Measurements from ENCODE around the gene MRTFA. TPM values are rescaled to one million over a fixed set of nuclear protein-coding genes. Genes with fewer than 3 reads are reported as not detected.

Gene MRTFA
- total RNA-seq, 4 donors from 2014 or later, result 16.5 to 57.8 (median 48.9) TPM

- TF ChIP-seq CTCF (IDR thresholded peaks at IDR 0.05; ENCODE audit: low read depth), result no peak
Measured at GRCh38 chr22:40409613-40410113, 226.9 kb downstream of the MRTFA start.

- no peak for TF ChIP-seq CTCF (IDR thresholded peaks at IDR 0.05; ENCODE audit: low read depth)
Measured at GRCh38 chr22:40408718-40409612, 227.6 kb downstream of the MRTFA start.

DNA sequence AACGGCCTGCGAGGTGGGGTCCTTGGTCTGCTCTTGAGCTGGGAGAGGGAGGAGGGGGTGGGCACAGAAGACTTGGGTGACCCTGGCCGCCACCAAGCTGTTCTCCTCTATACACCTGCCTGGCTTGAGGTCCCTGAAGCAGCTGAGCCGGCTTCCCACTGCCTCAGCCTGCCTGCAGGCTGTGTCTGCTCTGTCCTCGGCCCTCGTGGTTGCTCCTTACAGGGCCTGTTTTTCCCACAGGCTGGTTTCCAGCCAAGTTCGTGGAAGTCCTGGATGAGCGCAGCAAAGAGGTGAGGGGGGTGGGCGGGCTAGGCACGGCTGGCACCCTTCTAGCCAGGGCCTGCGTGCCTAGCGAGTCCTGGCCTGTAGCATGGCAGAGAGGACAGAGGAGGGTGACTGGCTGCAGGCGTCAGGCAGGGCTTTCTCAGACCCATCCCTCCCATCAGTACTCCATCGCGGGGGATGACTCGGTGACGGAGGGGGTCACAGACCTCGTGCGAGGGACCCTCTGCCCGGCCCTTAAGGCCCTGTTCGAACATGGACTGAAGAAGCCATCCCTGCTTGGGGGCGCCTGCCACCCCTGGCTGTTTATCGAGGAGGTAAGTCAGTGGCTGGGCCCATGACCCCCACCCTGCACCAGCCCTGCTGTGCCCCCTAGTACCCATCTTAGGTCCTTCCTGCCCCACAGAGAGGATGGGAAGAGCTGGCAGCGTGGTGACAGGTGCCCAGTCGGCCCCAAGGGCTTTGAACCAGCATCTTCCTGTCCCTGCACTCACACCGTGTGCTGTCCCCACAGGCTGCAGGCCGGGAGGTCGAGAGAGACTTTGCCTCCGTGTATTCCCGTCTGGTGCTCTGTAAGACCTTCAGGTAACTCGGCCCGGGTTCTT is 228.4 kb downstream of the MRTFA start:
- TF ChIP-seq CTCF (IDR thresholded peaks at IDR 0.05; ENCODE audit: low read depth), result no peak

DNA sequence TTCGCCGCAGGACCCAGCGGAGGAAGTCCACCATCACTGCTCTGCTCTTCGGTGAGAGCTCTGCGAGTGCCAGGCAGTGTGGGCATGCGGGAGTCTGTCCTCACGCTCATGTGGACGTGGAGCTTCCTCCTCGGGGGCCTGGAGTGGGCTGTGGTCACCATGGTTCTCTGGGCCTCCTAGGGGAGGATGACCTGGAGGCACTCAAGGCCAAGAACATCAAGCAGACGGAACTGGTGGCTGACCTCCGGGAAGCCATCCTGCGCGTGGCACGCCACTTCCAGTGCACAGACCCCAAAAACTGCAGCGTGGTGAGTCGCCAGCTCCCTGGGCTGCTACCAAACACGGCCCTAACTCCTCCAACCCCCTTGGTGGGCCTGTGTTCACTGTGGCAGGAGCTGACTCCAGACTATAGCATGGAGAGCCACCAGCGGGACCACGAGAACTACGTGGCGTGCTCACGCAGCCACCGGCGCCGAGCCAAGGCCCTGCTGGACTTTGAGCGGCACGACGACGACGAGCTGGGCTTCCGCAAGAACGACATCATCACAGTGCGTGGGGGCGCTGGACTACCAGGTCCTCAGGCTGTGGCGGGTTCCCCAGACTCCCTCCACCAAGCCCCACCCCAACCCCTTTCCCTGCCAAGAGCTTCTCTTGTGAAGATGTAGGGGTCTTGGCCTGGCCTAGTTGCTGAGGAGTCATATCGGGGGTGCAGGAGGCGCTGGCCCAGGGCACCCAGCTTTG is 229.3 kb downstream of the MRTFA start:
- no peak for TF ChIP-seq CTCF (IDR thresholded peaks at IDR 0.05; ENCODE audit: low read depth)

DNA sequence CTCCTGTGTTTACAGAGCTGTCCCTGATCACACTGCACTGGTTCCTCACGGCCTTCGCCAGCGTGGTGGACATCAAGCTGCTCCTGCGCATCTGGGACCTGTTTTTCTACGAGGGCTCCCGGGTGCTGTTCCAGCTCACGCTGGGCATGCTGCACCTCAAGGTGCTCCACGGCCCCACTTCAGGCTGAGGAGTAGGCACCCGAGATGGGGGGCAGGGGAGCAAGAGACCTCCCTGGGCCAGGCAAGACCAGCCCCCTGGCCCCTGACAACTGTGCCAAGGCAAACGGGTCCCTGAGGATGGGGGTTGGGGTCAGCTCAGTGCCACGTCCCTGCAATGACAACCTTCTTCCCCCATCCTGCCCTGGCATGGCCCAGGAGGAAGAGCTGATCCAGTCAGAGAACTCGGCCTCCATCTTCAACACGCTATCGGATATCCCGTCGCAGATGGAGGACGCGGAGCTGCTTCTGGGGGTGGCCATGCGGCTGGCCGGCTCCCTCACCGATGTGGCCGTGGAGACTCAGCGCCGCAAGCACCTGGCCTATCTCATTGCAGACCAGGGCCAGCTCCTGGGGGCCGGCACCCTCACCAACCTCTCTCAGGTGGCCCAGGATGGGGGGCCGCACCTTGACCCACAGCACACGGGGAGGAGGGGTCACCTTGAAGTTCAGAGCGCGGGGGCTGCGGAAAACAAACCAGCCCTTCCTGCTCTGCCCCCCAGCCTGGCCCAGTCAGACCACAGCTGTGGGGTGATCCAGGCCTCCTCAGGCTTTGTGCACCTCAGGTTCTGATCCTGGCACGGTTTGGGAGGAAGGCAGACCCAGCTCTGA is 230.2 kb downstream of the MRTFA start:
- TF ChIP-seq CTCF (IDR thresholded peaks at IDR 0.05; ENCODE audit: low read depth), result no peak

DNA sequence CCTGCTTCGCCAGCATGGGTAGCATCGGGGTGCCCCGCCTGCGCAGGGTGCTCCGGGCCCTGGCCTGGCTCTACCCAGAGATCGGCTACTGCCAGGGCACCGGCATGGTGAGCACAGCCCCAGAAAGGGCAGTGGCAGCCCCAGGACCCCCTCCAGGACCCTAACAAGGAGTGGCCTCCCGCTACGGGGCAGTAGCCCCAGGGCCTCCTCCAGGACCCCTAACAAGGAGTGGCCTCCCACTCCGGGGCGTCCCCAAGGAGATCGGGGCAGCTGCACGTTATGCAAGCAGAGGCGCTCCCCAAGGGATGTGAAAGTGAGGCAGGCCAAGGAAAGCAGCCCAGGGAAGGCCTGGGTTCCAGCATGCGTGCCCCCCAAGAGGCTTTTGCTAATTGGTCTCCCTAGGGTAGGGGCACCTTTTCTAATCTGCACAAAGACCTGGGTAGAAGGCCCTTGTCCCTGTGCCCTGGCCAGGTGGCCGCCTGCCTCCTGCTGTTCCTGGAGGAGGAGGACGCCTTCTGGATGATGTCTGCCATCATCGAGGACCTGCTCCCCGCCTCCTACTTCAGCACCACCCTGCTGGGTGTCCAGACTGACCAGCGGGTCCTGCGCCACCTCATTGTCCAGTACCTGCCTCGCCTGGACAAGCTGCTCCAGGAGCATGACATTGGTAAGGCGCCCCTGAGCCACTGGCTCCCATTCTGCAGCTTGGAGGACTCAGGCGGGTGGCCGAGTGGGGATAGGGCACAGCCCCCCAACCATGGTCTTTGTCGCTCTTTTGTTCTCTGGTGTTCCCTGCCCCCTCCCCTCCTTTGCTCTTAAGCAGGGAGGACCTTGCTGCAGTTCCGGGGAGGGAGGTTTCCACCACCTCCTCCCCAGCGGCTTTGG is 231.1 kb downstream of the MRTFA start:
- no peak for TF ChIP-seq CTCF (IDR thresholded peaks at IDR 0.05; ENCODE audit: low read depth)

All from subcutaneous adipose tissue (tissue), 4 donors.